Activated CD4-positive, alpha-beta T cell treated with anti-CD3 and anti-CD28 coated beads, Interleukin-2, amount 10 ng/mL, durations not matched to agents 7 days and 5 days (primary cell): ENCODE measurements around the gene JOSD2. TPM values are rescaled to one million over a fixed set of nuclear protein-coding genes. Genes with fewer than 3 reads are reported as not detected.

Experiments
- CTCF ChIA-PET: fragments of 350-600 bp; sonication (Branson Sonifier 250); formaldehyde crosslinking; loops from one replicate; lab custom pipeline; 2021; ENCODE audit warnings: antibody characterized with exemption; lab: Charles Lee
- POLR2A ChIA-PET: fragments of 350-600 bp; sonication (Branson Sonifier 250); formaldehyde crosslinking; loops from one replicate; lab custom pipeline; 2021; ENCODE audit warnings: antibody characterized with exemption; lab: Charles Lee
- DNase-seq: peaks from one replicate; pipeline ENCODE4 v3.0.0-alpha.2; 2020
- H3K27ac Mint-ChIP-seq: one replicate; pipeline ENCODE4 v1.8.0; 2021; ENCODE audit warnings: mild to moderate bottlenecking, moderate library complexity, mixed read lengths
- H3K27me3 Mint-ChIP-seq: one replicate; pipeline ENCODE4 v1.8.0; 2021; ENCODE audit warnings: mixed read lengths
- H3K36me3 Mint-ChIP-seq: one replicate; pipeline ENCODE4 v1.8.0; 2021; ENCODE audit warnings: low read depth, mixed read lengths
- H3K4me1 Mint-ChIP-seq: one replicate; pipeline ENCODE4 v1.8.0; 2021; ENCODE audit warnings: mixed read lengths
- H3K4me3 Mint-ChIP-seq: one replicate; pipeline ENCODE4 v1.8.0; 2021; ENCODE audit warnings: mild to moderate bottlenecking, moderate library complexity, mixed read lengths
- H3K9me3 Mint-ChIP-seq: one replicate; pipeline ENCODE4 v1.8.0; 2021; ENCODE audit warnings: mixed read lengths
- total RNA-seq, 2 experiments: library from RNA; stranded (reverse); gene quantifications; one replicate each; pipeline ENCODE4 v1.2.3, GENCODE V29; 2021

The JOSD2 gene
- total RNA-seq, 2 experiments from 2014 or later, result 35.7 to 42.0 TPM

DNA sequence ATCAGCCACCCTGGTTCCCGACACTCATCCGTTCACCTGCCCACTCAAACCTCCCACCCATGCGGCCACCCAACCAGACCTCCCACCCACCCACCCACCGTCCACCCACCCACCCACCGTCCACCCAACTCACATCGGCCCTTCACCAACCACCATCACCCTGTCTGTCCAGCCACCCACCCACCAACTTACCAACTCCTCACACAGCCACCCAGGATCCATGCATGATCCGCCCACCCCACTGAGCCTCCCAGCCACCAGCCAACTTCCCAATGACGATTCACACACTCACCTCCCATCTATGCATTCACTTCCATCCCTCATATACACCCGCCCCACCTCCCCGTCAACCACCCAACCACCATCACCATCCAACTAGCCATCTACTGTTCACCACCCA lies 4.3 kb downstream of the JOSD2 start:
- Mint-ChIP-seq H3K27ac (peak overlapping the region; percentile 36), H3K36me3 (peaks cover 10% of the 10 kb centered on the region), H3K4me3 (no peak overlapping the region), H3K4me1 (peaks cover 19% of the 10 kb centered on the region), H3K9me3 (no peaks in the 10 kb centered on the region), H3K27me3 (no peaks in the 10 kb centered on the region)
- no peak for DNase-seq
- ChIA-PET POLR2A (no interaction called here), CTCF (no interaction called here)

DNA sequence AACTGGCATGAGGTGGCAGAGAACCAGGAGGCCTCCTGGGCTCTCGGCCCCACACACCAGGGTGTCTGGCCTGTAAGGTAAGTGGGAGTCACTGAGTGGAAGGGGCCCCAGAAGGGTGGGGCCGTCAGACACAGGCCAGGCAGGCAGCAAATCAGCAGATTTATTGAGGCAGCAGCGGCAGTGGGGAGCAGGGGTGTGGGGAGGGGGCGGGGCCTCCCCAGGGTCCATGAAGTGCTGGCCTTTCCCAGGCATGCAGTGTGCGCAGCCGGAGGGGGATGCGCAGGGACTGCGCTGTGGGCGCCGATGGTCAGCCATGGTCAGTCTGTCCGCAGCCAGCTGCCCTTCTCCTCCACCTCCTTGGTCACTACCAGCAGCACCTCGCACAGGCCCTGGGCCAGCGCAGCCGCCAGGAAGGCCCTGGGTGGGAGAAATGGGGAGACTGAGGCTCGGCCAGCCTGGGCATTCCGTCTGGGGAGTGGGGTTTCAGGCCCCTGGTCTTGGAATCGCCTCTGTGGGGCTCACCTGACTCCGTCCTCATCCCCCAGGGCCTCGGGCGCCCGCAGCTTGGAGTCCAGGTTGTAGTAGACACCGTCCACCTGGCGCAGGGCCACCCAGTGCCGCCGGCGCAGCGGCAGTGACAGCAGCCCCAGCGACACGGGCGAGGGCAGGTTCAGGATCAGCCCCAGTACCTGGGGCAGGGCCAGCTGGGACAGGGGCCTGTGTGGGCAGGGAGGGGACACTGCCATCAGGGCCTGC lies 5.0 kb downstream of the JOSD2 start:
- H3K9me3 Mint-ChIP-seq, result no peaks in the 10 kb centered on the region
- no peaks in the 10 kb centered on the region for H3K27me3 Mint-ChIP-seq
- no peak overlapping the region for H3K27ac Mint-ChIP-seq
- POLR2A ChIA-PET, result no interaction called here
- H3K4me1 Mint-ChIP-seq, result peaks cover 14% of the 10 kb centered on the region
- CTCF ChIA-PET, result no interaction called here
- H3K4me3 Mint-ChIP-seq, result no peak overlapping the region
- DNase-seq, result no peak
- peaks cover 10% of the 10 kb centered on the region for H3K36me3 Mint-ChIP-seq

DNA sequence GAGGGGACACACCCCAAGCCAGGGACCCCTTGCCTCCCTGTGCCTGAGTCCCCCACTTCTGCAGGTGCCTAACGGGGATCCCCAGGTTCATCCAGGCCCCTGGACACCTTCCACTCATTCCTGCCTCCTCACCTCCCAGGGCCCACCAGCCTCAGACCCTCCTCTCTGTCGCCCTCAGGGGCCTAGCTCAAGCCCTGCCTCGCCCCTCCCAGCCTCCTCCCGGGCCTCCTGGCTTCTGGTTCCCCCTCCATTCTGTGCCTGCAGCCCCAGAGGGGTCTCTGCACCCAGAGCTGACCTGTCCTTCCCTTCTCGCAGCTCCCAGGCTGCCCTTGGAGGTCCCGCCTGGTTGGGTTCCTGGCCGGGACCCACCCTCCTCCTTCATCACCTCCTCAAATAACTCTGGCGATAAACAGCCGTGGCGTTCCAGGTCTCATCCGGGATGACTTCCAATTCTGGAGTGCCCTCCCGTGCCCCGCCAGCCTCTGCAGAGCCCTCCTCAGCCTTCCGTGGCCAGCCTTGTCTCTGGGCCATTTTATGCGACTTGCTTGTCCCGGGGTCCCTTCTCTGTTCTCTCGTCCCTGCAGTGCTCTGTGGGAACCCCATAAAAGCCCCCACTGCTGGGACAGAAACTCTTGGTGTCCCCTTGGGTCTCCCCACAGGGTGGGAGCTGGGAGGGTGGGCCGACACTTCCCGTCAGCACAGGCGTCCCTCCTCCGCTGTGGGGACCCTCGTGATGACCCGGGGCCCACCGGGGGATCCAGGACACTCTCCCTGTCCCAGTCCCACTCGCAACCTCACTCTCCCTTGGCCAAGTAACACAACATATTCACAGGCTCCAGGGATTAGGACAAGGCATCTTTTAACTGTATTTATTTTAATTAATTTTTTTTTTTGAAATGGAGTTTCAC lies 9.2 kb downstream of the JOSD2 start:
- H3K27me3 Mint-ChIP-seq, result no peaks in the 10 kb centered on the region
- H3K4me3 Mint-ChIP-seq, result no peak overlapping the region
- no peak for DNase-seq
- H3K27ac Mint-ChIP-seq, result no peak overlapping the region
- H3K9me3 Mint-ChIP-seq, result no peaks in the 10 kb centered on the region
- no peaks in the 10 kb centered on the region for H3K36me3 Mint-ChIP-seq
- no peaks in the 10 kb centered on the region for H3K4me1 Mint-ChIP-seq
- CTCF ChIA-PET, result no interaction called here
- POLR2A ChIA-PET, result no interaction called here

DNA sequence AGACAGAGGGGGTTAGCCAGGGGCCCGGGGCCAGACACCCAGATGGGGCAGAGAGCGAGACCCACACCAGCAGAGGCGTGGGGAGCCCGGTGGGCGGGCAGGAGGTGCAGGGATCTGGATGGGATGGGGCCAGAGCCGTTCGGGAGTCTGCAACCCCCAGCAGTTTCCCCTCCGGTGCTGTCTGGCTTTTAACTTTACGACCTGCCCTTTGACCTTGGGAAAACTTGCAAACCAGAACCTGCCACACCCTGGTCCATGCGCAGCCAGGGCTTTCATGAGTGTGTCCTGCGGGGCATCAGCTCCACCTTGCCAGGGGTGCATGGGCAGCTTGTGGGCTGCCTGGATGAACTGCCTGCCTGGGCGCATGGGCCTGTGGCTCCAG lies 9.8 kb downstream of the JOSD2 start:
- no peaks in the 10 kb centered on the region for H3K36me3 Mint-ChIP-seq
- ChIA-PET CTCF (no interaction called here), POLR2A (no interaction called here)
- no peaks in the 10 kb centered on the region for H3K27me3 Mint-ChIP-seq
- DNase-seq, result no peak
- no peaks in the 10 kb centered on the region for H3K9me3 Mint-ChIP-seq
- H3K4me3 Mint-ChIP-seq, result no peak overlapping the region
- no peak overlapping the region for H3K27ac Mint-ChIP-seq
- no peaks in the 10 kb centered on the region for H3K4me1 Mint-ChIP-seq

DNA sequence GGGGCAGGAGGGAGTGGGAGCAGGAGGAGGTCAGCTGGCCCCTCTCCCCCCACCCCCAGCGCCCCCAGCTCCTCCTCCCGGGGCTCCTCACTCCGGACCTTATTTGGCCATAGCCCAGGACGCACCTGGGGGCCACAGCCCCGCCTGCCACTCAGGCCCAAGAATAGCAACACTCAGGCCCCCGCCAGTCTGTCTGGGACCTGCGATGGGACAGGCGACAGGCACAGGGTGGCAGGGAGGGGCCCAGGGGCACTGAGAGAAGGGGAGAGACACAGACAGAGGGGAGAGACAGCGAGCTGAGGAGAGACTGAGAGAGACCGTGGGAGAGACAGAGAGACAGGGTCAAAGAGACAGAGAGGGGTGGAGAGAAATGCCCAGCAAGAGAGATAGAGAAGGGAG lies 10.2 kb downstream of the JOSD2 start:
- no peak for DNase-seq
- ChIA-PET CTCF (no interaction called here), POLR2A (no interaction called here)
- Mint-ChIP-seq H3K4me3 (no peak overlapping the region), H3K36me3 (no peaks in the 10 kb centered on the region), H3K9me3 (no peaks in the 10 kb centered on the region), H3K27ac (no peak overlapping the region), H3K4me1 (no peaks in the 10 kb centered on the region), H3K27me3 (no peaks in the 10 kb centered on the region)

DNA sequence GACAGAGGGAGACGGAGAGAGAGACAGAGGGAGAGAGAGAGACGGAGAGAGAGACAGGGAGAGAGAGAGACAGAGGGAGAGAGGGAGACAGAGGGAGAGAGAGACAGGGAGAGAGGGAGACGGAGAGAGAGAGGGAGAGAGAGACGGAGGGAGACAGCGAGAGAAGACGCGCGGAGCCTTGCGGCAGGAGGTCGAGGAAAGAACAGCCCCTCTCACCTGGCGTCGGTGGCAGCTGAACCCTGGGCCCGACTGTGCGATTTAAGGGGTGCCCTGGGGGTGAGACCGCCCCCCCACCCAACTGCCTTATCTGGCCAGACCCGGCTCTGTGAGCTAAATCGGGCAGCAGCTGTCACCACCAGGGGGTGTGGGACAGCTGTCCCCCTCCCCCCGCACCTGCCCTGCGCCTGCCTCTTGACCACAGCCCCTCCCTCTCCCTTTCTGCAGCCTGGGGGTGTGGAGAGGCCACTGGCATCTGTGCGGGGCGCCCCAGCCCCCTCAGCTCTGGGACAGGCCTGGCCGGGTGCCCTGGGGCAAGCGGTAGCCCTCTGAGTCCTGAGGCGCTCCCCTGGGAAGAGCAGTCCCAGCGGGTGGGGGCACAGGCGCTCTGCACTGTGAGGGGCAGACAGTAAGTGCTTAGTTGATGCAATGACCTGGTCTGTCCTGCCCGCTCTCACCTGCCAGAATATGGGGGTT lies 10.8 kb downstream of the JOSD2 start:
- H3K4me1 Mint-ChIP-seq, result no peaks in the 10 kb centered on the region
- POLR2A ChIA-PET, result no interaction called here
- H3K4me3 Mint-ChIP-seq, result no peak overlapping the region
- CTCF ChIA-PET, result no interaction called here
- H3K36me3 Mint-ChIP-seq, result no peaks in the 10 kb centered on the region
- H3K9me3 Mint-ChIP-seq, result no peaks in the 10 kb centered on the region
- DNase-seq, result no peak
- no peak overlapping the region for H3K27ac Mint-ChIP-seq
- H3K27me3 Mint-ChIP-seq, result no peaks in the 10 kb centered on the region

DNA sequence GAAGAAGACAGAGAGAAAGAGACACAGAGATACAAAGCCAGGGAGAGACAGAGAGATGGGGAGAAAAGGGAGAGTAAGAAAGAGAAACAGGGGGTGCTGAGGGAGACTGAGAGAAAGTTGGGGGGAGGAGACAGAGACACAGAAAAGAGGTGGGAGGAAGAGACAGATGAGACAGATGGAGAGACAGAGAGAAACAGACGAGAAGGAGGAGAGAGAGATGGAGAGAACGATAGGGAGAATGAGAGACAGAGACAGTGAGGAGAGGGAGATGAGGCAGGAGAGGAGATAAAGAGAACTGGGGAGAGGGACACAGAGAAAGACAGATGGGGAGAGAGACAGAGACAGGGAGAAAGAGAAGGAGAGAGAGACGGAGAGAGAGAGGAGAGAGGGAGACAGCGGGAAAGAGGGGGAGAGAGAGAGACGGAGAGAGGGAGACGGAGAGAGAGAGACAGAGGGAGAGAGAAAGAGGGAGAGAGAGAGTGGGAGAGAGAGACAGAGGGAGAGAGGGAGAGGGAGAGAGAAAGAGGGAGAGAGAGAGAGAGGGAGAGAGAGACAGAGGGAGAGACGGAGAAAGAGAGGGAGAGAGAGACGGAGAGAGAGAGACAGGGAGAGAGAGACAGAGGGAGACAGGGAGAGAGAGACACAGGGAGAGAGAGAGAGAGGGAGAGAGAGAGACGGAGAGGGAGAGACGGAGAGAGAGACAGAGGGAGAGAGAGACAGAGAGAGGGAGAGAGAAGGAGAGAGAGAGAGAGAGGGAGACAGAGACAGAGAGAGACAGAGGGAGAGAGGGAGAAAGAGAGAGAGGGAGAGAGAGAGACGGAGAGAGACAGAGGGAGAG lies 12.6 kb downstream of the JOSD2 start:
- no peaks in the 10 kb centered on the region for H3K36me3 Mint-ChIP-seq
- POLR2A ChIA-PET, result no interaction called here
- no peaks in the 10 kb centered on the region for H3K4me1 Mint-ChIP-seq
- H3K27me3 Mint-ChIP-seq, result no peaks in the 10 kb centered on the region
- no peak for DNase-seq
- no peak overlapping the region for H3K4me3 Mint-ChIP-seq
- no peaks in the 10 kb centered on the region for H3K9me3 Mint-ChIP-seq
- CTCF ChIA-PET, result no interaction called here
- no peak overlapping the region for H3K27ac Mint-ChIP-seq

DNA sequence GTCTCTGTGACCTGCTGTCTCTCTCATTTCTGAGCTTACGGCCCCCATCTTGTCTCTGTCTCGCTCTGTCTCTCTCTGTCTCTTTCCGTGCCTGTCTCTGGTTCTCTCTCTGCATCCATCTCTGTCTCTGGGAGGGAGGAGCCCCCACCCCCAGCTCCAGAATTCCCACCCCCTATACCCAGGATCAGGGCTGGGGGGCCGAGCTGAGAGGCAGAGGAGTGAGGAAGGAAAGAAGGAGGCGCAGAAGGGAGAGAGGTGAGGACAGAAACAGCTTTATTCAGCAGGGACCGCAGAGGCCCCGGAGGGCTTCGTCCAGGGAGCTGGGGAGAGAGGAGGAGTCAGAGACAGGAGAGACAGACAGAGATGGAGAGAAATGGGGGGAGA lies 14.0 kb downstream of the JOSD2 start:
- Mint-ChIP-seq H3K9me3 (no peaks in the 10 kb centered on the region), H3K27me3 (no peaks in the 10 kb centered on the region), H3K4me1 (peaks cover 5% of the 10 kb centered on the region), H3K36me3 (no peaks in the 10 kb centered on the region), H3K4me3 (no peak overlapping the region), H3K27ac (no peak overlapping the region)
- CTCF ChIA-PET, result interaction anchor here (0.6 to 1.2 kb wide), 2 partner anchors 26 to 37 kb away, joined by 3 to 4 read pairs; no protein-coding TSS in a partner anchor
- POLR2A ChIA-PET, result no interaction called here
- no peak for DNase-seq

DNA sequence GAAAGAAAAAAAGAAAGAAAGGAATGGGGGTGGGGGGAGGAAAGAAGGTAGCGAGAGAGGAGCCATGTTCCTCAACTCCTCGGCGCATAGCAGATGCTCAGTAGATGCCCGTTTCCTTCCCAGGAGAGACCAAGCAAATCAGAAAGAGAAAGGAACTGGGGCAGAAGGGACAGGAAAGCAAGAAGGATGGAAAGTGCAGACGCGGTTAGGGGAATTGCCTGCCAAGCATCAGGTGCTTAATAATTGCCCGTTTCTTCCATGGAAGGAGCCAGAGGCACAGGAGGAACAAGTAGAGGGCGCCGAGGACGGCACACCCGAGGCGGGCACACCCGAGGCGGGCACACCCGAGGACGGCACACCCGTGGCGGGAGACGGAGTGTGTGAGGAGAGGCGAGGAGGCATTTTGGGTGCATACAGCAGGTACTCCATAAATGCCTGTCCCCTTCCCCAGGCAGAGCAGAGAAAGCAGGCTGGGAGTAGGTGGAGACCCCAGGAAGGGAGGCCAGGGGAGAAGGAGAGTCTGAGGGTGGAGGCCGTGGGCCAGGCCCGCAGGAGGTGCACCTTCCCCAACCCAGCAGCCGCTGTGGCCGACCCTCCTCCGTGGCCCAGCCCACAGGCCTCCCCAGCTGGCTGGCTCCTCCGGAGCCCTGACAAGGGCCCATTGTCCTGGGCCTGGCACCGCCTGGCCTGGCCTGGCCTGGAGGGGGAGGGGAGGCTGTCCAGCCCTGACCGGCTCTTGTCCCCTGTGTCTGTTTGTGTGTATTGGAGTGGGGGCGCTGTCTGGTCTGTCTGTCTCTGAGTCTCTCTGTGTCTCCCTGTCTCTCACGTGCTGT lies 14.6 kb downstream of the JOSD2 start:
- H3K36me3 Mint-ChIP-seq, result no peaks in the 10 kb centered on the region
- ChIA-PET CTCF (interaction anchor here (1.2 kb wide), 1 partner anchor 36 kb away, joined by 3 read pairs; no protein-coding TSS in a partner anchor), POLR2A (no interaction called here)
- peaks cover 11% of the 10 kb centered on the region for H3K4me1 Mint-ChIP-seq
- no peak for DNase-seq
- H3K9me3 Mint-ChIP-seq, result no peaks in the 10 kb centered on the region
- no peak overlapping the region for H3K27ac Mint-ChIP-seq
- H3K4me3 Mint-ChIP-seq, result no peak overlapping the region
- peaks cover 5% of the 10 kb centered on the region for H3K27me3 Mint-ChIP-seq

DNA sequence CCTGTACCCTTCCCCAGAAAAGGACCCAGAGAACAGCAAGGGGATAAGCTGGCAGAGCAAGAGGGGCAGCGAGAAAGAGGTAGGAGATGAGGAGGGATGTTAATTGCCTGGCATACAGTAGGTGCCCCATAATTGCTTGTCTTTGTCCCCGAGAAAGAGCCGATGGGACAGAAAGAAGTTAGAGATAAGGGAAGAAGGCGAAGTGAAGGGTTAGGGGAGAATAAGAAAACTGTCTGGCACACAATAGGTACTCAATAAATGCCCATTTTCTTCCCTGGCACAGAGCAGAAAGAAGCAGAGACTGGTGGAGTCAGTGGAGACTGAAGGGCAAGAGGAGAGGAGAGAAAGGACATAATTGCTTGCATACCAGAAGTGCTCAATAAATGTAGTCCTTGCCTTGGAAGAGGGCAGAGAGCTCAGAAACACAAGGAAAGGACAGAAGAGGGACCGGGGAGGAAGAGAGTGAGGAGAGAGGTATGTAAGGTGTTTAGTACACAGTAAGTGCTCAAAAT lies 15.9 kb downstream of the JOSD2 start:
- Mint-ChIP-seq H3K27me3 (peaks cover 5% of the 10 kb centered on the region), H3K4me1 (peaks cover 13% of the 10 kb centered on the region), H3K4me3 (no peak overlapping the region), H3K27ac (no peak overlapping the region), H3K9me3 (no peaks in the 10 kb centered on the region), H3K36me3 (no peaks in the 10 kb centered on the region)
- CTCF ChIA-PET, result no interaction called here
- no peak for DNase-seq
- POLR2A ChIA-PET, result no interaction called here

DNA sequence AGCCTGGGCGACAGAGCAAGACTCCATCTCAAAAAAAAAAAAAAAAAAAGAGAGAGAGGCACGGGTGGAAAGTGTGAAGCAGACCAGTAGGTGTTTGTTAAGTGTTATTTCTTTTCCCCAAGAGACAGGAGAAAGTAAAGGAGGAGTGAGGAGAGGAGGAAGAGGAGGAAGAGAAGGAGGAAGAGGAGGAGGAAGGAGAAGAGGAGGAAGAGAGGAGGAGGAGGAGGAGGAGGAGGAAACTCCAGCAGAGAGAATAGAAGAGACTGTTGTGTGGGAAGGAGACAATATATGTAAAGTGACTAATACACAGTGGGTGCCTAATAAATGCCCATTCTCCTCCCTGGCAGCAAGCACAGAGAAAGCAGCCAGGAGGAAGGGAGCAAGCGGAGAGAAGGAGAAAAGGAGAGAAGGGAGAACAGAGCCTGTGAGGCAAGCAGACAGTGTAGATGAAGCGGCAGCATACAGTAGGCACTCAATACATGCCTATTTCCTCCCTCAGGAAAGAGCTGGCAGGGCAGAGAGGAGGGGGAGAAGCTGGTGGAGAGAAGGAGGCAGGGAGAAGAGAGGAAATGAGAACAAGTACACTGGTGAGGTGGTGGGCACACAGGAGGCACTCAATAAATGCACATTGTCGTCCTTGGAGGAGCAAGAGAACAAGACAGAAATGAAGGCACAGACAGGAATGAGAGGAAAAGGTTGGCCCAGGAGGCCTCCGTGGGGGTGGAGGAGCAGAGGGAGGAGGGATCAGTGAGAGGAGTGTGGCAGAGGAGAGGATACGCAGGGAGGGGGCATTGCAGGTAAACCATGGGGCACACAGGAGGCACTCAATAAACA lies 16.6 kb downstream of the JOSD2 start:
- Mint-ChIP-seq H3K36me3 (no peaks in the 10 kb centered on the region), H3K9me3 (no peaks in the 10 kb centered on the region), H3K4me1 (peaks cover 13% of the 10 kb centered on the region), H3K27ac (no peak overlapping the region), H3K4me3 (no peak overlapping the region), H3K27me3 (peaks cover 5% of the 10 kb centered on the region)
- POLR2A ChIA-PET, result no interaction called here
- DNase-seq, result no peak
- CTCF ChIA-PET, result no interaction called here
